Upper lobe of left lung (tissue), 6 donors: Measurements from ENCODE around the gene NUDC. TPM values are rescaled to one million over a fixed set of nuclear protein-coding genes. Genes with fewer than 3 reads are reported as not detected.

ENCODE experiments used
- ATAC-seq, 2 donors: fragments of 200-7000 bp; cut with Tn5 transposase; one replicate each; pipeline ENCODE4 v1.9.1; 2022; ENCODE audit warnings: mild to moderate bottlenecking in 2 of 2, moderate library complexity in 2 of 2; ENCODE audit not compliant: low FRiP score in 2 of 2
- DNase-seq, 2 donors: peaks; one replicate each; pipeline ENCODE4 v3.0.0-alpha.2; 2019 to 2020
- H3K27ac ChIP-seq, 4 donors: fragments of 200-600 bp; sonication (generic); one replicate each; pipeline ENCODE4 v1.5.1; 2016 to 2019
- H3K27me3 ChIP-seq, 4 donors: fragments of 200-600 bp; sonication (generic); one replicate each; pipeline ENCODE4 v1.5.1; 2017 to 2019
- H3K36me3 ChIP-seq, 4 donors: fragments of 200-600 bp; sonication (generic); one replicate each; pipeline ENCODE4 v1.5.1; 2016 to 2019
- H3K4me1 ChIP-seq, 4 donors: fragments of 200-600 bp; sonication (generic); one replicate each; pipeline ENCODE4 v1.5.1; 2018 to 2019
- H3K4me3 ChIP-seq, 4 donors: fragments of 200-600 bp; sonication (generic); one replicate each; pipeline ENCODE4 v1.5.1; 2017 to 2019; ENCODE audit warnings: mild to moderate bottlenecking in 2 of 4, moderate library complexity in 1 of 4
- H3K9me3 ChIP-seq, 4 donors: fragments of 200-600 bp; sonication (generic); one replicate each; pipeline ENCODE4 v1.5.1; 2018 to 2019
- CTCF ChIP-seq, 6 experiments: fragments of 450-650 bp in 4 of 6; fragments of 200-600 bp in 2 of 6; sonication (generic) in 2 of 6; IDR thresholded peaks; one replicate each; pipeline ENCODE4 v1.5.1; 2016 to 2019; ENCODE audit warnings: antibody characterized with exemption in 6 of 6
- EP300 ChIP-seq, 4 donors: sonication (generic); formaldehyde crosslinking; IDR thresholded peaks; one replicate each; pipeline ENCODE4 v1.5.1; 2017; ENCODE audit warnings: antibody characterized with exemption in 4 of 4, control low read depth in 2 of 4
- POLR2A ChIP-seq, 4 donors: fragments of 450-650 bp; IDR thresholded peaks; one replicate each; pipeline ENCODE4 v1.5.1; 2016 to 2017; ENCODE audit warnings: antibody characterized with exemption in 4 of 4, mild to moderate bottlenecking in 2 of 4
- POLR2AphosphoS5 ChIP-seq, 2 donors: sonication (generic); formaldehyde crosslinking; IDR thresholded peaks; one replicate each; pipeline ENCODE4 v1.5.1; 2017; ENCODE audit warnings: antibody characterized with exemption in 2 of 2
- WGBS, 2 donors: methylation state at CpG; one replicate each; pipeline ENCODE4 v1.1.5; 2017 to 2018; 5-methylcytosine and 5-hydroxymethylcytosine counted together
- total RNA-seq, 6 donors: library from RNA; depleted of rRNA in 4 of 6; stranded (reverse); fragments of >200 nt in 4 of 6; gene quantifications; one replicate each; pipeline versions ENCODE4 v1.1.0 to v1.2.1, GENCODE V29; 2016 to 2021
- donor health status: DM: no; HTN: no; CAD: no; lungs with moderate emphysema.
- donor health status: DM: no; HTN: yes; CAD: no; lungs with severe emphysema.

Gene NUDC
- total RNA-seq, 6 donors from 2014 or later, result 41.9 to 81.2 (median 60.2) TPM

- no peak overlapping the region for H3K4me3 ChIP-seq
- H3K36me3 ChIP-seq, result peaks cover 55 to 100% (median 84%) of the 10 kb centered on the region in 4 donors
- H3K27ac ChIP-seq, result no peak overlapping the region
- WGBS, 2 donors, result 91 to 92% methylated on average over 5 of the region's 5 CpGs
- TF ChIP-seq POLR2AphosphoS5 (IDR thresholded peaks at IDR 0.05) (no peak), CTCF (IDR thresholded peaks at IDR 0.05) (no peak), POLR2A (IDR thresholded peaks at IDR 0.05) (no peak)
- no peaks in the 10 kb centered on the region for H3K27me3 ChIP-seq
- no peaks in the 10 kb centered on the region for H3K9me3 ChIP-seq
- DNase-seq (no peak), ATAC-seq (no peak)
- peaks cover 0 to under 1% (median under 1%) of the 10 kb centered on the region in 4 donors for H3K4me1 ChIP-seq
Measured at GRCh38 chr1:26882696-26883463, 38.7 kb upstream of the NUDC start.

- Histone ChIP-seq H3K4me1 (peaks cover 13 to 23% (median 15%) of the 10 kb centered on the region in 4 donors), H3K27me3 (no peaks in the 10 kb centered on the region), H3K4me3 (no peak overlapping the region), H3K9me3 (no peaks in the 10 kb centered on the region), H3K36me3 (peaks cover 43 to 70% (median 66%) of the 10 kb centered on the region in 4 donors), H3K27ac (no peak overlapping the region)
- 81 to 83% methylated on average over 1 of the region's 1 CpG for WGBS, 2 donors
- TF ChIP-seq EP300 (IDR thresholded peaks at IDR 0.05) (no peak), POLR2AphosphoS5 (IDR thresholded peaks at IDR 0.05) (no peak), POLR2A (IDR thresholded peaks at IDR 0.05) (no peak), CTCF (IDR thresholded peaks at IDR 0.05) (no peak)
- ATAC-seq (no peak), DNase-seq (no peak)
Measured at GRCh38 chr1:26887125-26887524, 34.4 kb upstream of the NUDC start.

GRCh38 chr1:26888231-26888630 lies 33.3 kb upstream of the NUDC start:
- no peak for DNase-seq
- Histone ChIP-seq H3K9me3 (no peaks in the 10 kb centered on the region), H3K27me3 (no peaks in the 10 kb centered on the region), H3K27ac (no peak overlapping the region), H3K4me3 (no peak overlapping the region), H3K4me1 (peaks cover 13 to 23% (median 15%) of the 10 kb centered on the region in 4 donors), H3K36me3 (peaks cover 41 to 70% (median 66%) of the 10 kb centered on the region in 4 donors)
- no peak for ATAC-seq
- WGBS, 2 donors, result 86 to 100% methylated on average over 1 of the region's 1 CpG
- no peak for TF ChIP-seq POLR2A (IDR thresholded peaks at IDR 0.05)
- no peak for TF ChIP-seq CTCF (IDR thresholded peaks at IDR 0.05)
- TF ChIP-seq EP300 (IDR thresholded peaks at IDR 0.05), result no peak
- TF ChIP-seq POLR2AphosphoS5 (IDR thresholded peaks at IDR 0.05), result no peak

GRCh38 chr1:26889551-26890466 lies 31.7 kb upstream of the NUDC start, which contains the start of gene GPN2:
Gene GPN2 (minus strand): TSS chr1:26890283. CDS start chr1:26890096, 187 bp downstream.
- H3K4me1 ChIP-seq, result peaks cover 13 to 23% (median 15%) of the 10 kb centered on the region in 4 donors
- DNase-seq (peak; percentile 85 to 92), ATAC-seq (peak; percentile 93 to 97)
- TF ChIP-seq CTCF (IDR thresholded peaks at IDR 0.05), result peak in 1 of 6 experiments; percentile 16
- peak; percentile 88 to 90 for TF ChIP-seq POLR2AphosphoS5 (IDR thresholded peaks at IDR 0.05)
- TF ChIP-seq EP300 (IDR thresholded peaks at IDR 0.05), result no peak
- TF ChIP-seq POLR2A (IDR thresholded peaks at IDR 0.05), result peak in 3 of 4 donors; percentile 69 to 85 (median 85)
- H3K36me3 ChIP-seq, result peaks cover 32 to 70% (median 63%) of the 10 kb centered on the region in 4 donors
- H3K27ac ChIP-seq, result peak within 1 kb of the TSS; percentile 88 to 97 (median 94)
- no peaks in the 10 kb centered on the region for H3K27me3 ChIP-seq
- no peaks in the 10 kb centered on the region for H3K9me3 ChIP-seq
- peak within 1 kb of the TSS; percentile 73 to 100 (median 88) for H3K4me3 ChIP-seq
- 0 to 3% methylated on average over 7 to 68 of the region's 89 CpGs for WGBS, 2 donors
